ENCODE results near the gene GFY.

GFY gene

DNA sequence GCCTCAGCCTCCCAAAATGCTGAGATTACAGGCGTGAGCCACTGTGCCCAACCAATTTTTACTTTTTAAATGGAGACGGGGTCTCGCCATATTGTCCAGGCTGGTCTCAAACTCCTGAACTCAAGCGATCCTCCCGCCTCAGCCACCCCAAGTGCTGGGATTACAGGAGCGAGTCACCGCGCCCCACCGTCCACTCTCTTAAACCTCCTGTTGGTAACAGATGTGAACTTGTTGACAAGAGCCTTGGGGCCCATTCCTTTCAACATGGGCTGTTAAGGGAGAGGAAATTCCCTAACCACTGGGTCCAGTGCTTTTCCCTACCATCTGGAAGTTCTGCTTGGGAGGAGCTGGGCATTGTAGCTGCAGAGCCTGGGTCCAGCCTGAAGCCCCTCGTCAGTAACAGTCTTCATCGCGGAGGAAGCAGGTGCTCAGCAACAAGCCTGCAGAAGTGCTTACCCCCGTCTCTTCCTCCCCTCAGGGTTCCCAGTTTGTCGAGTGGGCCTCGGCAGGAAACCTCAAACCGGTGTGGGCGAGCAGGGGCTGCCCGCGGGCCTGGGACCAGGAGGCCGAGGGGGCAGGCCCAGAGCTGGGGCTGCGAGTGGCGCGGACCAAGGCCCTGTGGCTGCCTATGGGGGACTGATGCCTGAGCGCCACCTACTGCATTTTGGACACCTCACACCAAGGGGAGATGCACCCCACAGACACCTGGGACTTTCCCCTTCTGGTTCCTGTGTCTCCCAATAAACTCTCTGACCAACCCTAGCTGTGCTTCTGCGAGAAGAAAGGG is 44.8 kb downstream of the GFY start:
- TF ChIP-seq, protein P1, sequence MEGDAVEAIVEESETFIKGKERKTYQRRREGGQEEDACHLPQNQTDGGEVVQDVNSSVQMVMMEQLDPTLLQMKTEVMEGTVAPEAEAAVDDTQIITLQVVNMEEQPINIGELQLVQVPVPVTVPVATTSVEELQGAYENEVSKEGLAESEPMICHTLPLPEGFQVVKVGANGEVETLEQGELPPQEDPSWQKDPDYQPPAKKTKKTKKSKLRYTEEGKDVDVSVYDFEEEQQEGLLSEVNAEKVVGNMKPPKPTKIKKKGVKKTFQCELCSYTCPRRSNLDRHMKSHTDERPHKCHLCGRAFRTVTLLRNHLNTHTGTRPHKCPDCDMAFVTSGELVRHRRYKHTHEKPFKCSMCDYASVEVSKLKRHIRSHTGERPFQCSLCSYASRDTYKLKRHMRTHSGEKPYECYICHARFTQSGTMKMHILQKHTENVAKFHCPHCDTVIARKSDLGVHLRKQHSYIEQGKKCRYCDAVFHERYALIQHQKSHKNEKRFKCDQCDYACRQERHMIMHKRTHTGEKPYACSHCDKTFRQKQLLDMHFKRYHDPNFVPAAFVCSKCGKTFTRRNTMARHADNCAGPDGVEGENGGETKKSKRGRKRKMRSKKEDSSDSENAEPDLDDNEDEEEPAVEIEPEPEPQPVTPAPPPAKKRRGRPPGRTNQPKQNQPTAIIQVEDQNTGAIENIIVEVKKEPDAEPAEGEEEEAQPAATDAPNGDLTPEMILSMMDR (conservative IDR thresholded peaks at IDR 0.05) = 0 out of 2 replicates have a peak, but pooled peaks have one; percentile 10
- no peak overlapping the region for H3K27ac ChIP-seq

DNA sequence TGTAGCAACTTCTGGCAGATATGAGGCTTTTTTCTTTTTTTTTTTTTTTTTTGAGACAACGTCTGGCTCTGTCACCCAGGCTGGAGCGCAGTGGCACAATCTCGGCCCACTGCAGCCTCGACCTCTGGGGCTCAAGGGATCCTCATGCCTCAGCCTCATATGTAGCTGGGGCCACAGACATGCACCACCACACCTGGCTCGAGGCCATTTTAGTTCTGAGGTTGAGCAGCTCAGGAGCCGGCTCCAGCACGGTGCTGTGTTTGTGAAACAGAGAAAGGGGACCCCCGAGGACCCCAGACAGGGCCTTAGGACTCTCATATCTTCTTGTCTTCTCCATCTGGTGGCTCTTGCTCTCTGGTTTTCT is 45.4 kb downstream of the GFY start:
- TF ChIP-seq, protein P1 (conservative IDR thresholded peaks at IDR 0.05) = no peak
- H3K27ac ChIP-seq = no peak overlapping the region

DNA sequence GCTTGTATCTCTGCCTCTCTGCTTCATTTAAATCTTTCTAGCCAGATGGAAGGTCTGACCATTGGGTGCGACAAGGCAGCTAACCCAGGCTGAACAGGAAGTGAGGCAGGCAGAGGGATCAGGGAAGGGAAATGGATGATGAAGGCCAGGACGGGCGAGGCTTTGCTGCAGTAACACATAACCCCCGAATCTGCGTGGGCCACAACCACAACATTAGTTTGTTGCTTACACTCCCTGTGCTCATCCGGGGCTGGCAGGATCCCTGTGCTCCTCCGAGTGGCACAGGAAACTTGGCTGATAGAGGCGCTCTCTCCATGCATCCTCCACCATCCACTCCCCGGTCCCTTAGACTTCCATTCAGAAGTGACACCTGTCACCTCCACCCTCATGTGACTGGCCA is 47.7 kb downstream of the GFY start:
- TF ChIP-seq, protein P1 (conservative IDR thresholded peaks at IDR 0.05) = no peak

DNA sequence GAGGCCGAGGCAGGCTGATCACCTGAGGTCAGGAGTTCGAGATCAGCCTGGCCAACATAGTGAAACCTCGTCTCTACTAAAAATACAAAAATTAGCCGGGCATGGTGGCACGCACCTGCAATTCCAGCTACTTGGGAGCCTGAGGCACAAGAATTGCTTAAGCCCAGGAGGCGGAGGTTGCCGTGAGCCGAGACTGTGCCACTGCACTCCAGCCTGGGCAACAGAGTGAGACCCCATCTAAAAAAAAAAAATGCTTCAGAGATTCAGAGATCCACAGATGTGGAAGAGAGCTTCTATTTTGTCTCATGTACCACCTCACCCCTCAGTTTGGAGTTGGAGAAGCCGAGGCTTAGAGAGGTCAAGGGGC is 48.3 kb downstream of the GFY start:
- peak overlapping the region; percentile 65; the same call in 1 of the 2 replicates for H3K27ac ChIP-seq

More for the DNA sequence above, 47.7 kb downstream of the GFY start:
- no peak overlapping the region for H3K27ac ChIP-seq

DNA sequence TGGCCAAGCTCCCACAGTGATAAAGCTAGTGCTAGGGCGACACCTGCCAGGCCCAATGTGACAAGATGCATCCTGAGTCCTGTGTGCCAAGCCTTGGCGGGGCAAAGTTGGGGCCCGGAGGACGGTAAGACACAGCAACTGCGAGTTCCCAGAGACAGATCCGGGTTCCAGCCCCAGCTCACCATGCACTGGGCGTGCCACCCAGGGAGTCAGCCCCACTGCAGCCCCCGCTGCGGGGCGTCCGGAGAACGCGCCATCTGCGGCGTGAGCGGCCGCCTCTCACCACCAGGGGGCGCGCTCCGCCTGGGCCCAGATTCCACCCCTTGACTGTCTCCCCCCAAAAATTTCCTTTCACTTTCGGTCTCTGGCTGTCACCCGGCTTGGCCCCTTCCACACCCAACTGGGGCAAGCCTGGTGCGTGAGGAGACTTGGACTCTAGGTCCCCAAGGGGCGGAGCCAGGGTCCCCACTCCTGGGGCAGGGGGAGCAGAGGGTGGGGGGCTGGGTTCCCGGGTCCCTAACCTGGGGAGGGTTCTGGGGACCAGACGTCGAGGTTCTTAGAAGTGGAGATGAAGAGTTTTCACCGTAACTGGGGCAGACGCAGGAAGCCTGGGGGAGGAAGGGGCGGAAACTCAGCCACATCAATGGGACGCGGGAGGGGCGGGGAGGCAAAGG is 48.8 kb downstream of the GFY start, which contains the start of gene FLT3LG:
Gene FLT3LG, plus strand, starts transcription at position 348 of the 674 bp plus-strand sequence. CDS start 425 bp downstream, outside the sequence.
- peak within 1 kb of the TSS; percentile 65; the same call in 1 of the 2 replicates for H3K27ac ChIP-seq
- TF ChIP-seq, protein P1 (conservative IDR thresholded peaks at IDR 0.05) = peak; percentile 99

DNA sequence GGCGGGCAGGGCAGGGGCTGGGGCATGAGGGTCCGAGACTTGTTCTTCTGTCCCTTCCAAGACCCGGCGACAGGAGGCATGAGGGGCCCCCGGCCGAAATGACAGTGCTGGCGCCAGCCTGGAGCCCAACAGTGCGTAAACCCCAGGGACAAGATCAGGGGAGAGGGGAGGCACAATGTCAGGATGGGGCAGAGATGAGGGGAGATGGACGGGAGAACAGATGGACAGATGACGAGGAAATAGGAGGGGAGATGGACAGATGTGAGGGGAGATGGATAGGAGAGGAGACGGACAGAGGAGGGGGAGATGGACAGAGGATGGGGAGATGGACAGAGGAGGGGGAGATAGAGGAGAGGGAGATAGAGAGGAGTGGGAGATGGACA is 49.3 kb downstream of the GFY start:
- TF ChIP-seq, protein P1 (conservative IDR thresholded peaks at IDR 0.05) = no peak
- peak overlapping the region; percentile 65; the same call in 1 of the 2 replicates for H3K27ac ChIP-seq

DNA sequence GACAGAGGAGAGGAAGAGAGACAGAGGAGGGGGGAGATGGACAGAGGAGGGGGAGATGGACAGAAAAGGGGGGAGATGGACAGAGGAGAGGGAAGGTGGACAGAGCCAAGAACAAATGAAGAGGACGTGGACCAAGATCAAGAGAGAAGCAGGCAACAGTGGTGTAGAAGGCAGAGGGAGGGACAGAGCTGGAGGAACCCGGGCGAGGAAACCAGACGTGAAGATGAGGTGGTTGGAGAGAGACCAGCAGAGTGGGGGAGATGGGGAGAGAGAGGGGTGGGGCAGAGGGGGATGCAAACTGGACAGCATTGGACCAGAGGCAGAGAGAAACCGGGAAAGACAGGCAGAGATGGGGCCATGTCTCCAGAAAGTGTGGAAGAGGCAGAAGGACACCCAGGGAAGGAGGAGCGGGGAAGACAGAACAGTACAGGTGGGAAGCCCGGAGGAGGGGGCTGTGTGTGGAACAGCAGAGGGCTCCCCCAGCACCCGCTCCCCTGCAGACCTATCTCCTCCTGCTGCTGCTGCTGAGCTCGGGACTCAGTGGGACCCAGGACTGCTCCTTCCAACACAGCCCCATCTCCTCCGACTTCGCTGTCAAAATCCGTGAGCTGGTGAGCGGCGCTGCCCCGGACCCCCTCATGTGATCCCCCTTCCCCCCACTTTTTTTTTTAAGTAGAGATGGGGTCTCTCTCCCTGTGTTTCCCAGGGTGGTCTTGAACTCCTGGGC is 50.2 kb downstream of the GFY start:
- H3K27ac ChIP-seq = no peak overlapping the region
- TF ChIP-seq, protein P1 (conservative IDR thresholded peaks at IDR 0.05) = no peak

All from VCaP (cell line).